Retinal pigment epithelial cell (primary cell): ENCODE data around the gene IGSF6.
"Not testable (repeated sequence)": the region's sequence is repeated elsewhere in the genome, so short reads cannot be mapped to it uniquely, and the experiment has no call there.

Source experiments
- DNase-seq: peaks from one replicate; pipeline ENCODE4 v3.0.0-alpha.2; 2010; ENCODE audit warnings: low read depth
- H3K4me3 ChIP-seq: 2 replicates; pipeline ENCODE4 v1.5.1; 2011; ENCODE audit warnings: mild to moderate bottlenecking, low read length, control low read depth, moderate library complexity
- TF ChIP-seq, protein P1 (sequence below): conservative IDR thresholded peaks from 2 replicates; pipeline ENCODE4 v1.5.1; 2011; ENCODE audit warnings: low read depth, low read length, control low read depth, inconsistent platforms

IGSF6 gene

DNA sequence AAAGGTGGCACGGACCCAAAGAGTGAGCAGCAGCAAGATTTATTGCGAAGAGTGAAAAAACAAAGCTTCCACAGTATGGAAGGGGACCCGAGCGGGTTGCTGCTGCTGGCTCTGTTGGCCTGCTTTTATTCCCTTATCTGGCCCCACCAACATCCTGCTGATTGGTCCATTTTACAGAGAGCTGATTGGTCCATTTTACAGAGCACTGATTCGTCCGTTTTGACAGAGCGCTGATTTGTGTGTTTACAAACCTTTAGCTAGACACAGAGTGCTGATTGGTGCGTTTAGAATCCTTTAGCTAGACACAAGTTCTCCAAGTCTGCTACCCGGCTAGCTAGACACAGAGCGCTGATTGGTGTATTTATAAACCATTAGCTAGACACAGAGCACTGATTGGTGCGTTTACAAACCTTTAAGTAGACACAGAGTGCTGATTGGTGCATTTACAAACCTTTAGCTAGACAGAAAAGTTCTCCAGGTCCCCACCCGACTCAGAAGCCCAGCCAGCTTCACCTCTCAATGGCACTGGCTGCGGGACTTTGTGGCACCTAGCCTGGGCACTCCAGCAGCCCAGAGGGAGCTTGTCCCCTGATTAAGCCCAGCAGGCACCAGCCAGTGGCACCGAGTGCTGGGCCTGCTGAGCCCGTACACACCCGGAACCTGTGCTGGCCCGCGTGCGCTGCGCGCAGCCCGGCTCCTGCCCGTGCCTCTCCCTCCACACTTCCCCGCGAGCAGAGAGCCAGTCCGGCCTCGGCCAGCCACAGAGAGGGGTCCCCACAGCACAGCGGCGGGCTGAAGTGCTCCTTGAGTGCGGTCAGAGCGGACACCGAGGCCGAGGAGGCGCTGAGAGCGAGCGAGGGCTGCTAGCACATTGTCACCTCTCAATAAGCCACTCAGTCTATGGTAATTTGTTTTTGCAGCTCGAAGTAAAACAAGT lies 15.1 kb downstream of the IGSF6 start:
- TF ChIP-seq, protein P1, sequence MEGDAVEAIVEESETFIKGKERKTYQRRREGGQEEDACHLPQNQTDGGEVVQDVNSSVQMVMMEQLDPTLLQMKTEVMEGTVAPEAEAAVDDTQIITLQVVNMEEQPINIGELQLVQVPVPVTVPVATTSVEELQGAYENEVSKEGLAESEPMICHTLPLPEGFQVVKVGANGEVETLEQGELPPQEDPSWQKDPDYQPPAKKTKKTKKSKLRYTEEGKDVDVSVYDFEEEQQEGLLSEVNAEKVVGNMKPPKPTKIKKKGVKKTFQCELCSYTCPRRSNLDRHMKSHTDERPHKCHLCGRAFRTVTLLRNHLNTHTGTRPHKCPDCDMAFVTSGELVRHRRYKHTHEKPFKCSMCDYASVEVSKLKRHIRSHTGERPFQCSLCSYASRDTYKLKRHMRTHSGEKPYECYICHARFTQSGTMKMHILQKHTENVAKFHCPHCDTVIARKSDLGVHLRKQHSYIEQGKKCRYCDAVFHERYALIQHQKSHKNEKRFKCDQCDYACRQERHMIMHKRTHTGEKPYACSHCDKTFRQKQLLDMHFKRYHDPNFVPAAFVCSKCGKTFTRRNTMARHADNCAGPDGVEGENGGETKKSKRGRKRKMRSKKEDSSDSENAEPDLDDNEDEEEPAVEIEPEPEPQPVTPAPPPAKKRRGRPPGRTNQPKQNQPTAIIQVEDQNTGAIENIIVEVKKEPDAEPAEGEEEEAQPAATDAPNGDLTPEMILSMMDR = no peak
- no peak overlapping the region for H3K4me3 ChIP-seq
- no peak for DNase-seq

DNA sequence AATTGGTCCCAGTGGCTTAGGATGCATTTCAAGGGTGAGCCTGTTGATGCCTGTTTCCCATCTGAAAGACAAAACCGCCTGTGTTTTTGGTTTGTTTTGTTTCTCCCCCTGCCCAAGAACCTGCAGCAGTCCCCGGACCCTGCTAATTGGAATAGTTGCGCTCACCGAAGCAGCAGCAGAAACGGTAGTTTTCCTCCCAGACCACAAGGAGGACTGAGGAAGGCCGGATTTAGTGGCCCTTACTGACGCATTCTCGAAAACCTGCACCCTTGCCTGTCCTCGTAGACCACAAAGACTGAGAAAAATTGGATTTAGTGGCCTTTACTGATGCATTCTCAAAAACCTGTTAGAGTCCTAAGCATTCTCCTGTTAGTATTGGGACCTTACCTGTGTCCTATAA lies 16.7 kb downstream of the IGSF6 start:
- not testable (repeated sequence) for DNase-seq, H3K4me3 ChIP-seq

DNA sequence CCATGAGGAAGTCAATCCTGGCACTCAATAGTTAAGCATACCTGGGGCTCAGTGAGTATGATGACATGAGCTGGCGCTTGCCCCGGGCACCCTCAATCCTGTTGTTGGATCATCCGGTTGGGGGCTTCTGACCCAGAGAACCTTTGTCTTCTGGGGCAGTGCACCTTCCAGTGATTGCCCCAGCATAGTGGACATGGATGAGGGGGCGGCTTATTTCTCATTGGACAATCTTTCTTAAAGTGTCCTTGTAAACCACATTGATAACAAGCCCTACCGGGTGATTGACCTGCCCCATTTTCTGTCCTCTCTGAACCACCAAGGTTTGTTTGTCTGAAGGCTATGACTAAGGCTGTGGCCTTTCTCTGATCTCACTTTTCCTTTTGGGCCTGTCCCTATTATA lies 18.2 kb downstream of the IGSF6 start:
- no peak for DNase-seq
- H3K4me3 ChIP-seq = no peak overlapping the region

DNA sequence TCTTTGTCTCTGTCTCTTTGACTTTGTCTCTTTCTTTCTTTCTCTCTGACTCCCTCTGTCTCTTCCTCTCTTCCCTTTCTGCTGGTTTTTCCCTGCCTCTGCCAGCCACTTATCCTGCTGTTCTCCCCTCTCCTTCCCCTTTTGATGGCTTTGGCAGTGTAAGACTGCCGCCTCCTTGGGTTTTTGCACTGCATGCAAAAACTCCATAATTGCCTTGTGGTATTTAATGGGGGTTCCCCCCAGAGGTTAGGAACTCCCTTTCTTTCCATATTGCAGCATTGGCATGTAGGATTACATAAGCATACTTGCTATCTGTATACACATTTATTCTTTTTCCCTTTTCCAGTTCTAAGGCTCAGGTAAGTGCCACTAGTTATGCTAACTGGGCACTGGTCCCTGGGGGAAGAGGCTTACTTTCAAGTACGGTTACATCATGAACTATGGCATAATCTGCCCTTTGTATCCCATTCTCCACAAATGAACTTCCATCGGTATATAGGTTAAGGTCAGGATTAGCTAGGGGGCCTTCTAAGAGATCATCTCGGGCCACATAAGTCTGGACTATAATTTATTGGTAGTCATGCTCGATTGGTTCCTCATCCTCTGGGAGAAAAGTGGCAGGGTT lies 20.3 kb downstream of the IGSF6 start:
- DNase-seq, H3K4me3 ChIP-seq: not testable (repeated sequence)

More for the DNA sequence above, 18.2 kb downstream of the IGSF6 start:
- TF ChIP-seq, protein P1 = no peak

DNA sequence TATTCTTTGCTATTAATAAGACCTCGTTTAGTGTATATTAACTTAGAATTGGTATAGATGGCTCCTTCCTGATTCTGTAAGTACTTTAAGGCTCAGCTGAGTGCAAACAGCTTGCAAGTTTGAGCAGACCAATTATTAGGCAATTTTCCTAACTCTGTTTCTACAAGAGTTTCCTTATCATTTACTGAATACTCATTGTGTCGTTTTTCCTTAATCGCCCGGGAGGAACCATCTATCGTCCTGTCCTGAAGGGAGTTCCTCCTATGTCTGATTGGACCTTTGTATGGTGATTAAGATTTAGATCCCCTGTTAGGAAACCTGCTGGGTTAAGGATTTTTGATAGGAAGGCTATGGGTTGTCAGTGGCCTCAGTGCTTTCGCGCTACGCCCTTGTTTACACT lies 21.0 kb downstream of the IGSF6 start:
- DNase-seq, H3K4me3 ChIP-seq: not testable (repeated sequence)

DNA sequence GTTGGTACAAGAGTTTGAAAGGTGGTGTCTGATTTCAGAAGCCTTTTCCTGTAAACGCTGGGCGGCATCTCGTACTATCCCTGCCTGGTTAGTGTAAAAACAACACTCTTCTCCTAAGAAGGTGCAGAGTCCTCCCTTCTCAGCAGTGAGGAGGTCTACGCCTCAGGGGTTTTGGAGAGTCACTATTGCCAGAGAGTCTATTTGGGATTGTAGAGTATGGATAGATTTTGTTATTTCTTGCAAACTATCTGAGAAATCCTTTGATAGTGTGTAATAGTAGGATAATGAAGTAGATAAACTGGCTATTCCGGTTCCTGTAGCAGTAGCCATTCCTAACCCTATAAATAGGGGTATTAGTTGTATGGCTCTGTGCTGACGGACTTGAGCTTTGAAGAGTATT lies 21.5 kb downstream of the IGSF6 start:
- DNase-seq, H3K4me3 ChIP-seq: not testable (repeated sequence)

DNA sequence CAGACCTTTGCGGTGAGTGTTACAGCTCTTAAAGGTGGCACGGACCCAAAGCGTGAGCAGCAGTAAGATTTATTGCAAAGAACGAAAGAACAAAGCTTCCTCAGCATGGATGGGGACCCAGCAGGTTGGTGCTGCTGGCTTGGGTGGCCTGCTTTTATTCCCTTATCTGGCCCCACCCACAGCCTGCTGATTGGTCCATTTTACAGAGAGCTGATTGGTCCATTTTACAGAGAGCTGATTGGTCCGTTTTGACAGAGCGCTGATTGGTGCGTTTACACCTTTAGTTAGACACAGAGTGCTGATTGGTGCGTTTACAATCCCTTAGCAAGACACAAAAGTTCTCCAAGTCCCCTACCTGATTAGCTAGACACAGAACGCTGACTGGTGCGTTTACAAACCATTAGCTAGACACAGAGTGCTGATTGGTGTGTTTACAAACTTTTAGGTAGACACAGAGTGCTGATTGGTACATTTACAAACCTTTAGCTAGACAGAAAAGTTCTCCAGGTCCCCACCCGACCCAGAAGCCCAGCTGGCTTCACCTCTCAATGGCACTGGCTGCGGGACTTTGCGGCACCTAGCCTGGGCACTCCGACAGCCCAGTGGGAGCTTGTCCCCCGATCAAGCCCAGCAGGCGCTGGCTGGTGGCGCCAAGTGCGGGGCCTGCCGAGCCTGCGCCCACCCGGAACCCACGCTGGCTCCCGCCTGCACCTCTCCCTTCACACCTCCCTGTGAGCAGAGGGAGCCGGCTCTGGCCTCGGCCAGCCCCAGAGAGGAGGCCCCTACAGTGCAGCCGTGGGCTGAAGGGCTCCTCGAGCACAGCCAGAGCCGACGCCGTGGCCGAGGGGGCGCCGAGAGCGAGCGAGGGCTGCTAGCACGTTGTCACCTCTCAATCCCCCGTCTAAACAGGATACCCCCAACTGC lies 22.5 kb downstream of the IGSF6 start:
- H3K4me3 ChIP-seq, DNase-seq: not testable (repeated sequence)

DNA sequence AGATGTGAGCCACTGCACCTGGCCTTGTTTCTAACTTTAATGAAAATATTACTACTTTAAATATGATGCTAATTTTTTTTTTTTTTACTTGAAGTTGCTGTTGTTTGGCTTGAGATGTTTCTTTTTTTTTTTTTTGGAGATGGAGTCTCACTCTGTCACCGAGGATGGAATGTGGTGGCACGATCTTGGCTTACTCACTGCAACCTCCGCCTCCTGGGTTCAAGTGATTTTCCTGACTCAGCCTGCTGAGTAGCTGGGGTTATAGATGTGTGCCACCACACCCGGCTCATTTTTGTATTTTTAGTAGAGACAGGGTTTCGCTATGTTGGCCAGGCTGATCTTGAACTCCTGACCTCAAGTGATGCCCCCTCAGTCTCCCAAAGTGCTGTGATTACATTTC lies 23.6 kb downstream of the IGSF6 start:
- DNase-seq = no peak
- TF ChIP-seq, protein P1 = no peak
- no peak overlapping the region for H3K4me3 ChIP-seq

DNA sequence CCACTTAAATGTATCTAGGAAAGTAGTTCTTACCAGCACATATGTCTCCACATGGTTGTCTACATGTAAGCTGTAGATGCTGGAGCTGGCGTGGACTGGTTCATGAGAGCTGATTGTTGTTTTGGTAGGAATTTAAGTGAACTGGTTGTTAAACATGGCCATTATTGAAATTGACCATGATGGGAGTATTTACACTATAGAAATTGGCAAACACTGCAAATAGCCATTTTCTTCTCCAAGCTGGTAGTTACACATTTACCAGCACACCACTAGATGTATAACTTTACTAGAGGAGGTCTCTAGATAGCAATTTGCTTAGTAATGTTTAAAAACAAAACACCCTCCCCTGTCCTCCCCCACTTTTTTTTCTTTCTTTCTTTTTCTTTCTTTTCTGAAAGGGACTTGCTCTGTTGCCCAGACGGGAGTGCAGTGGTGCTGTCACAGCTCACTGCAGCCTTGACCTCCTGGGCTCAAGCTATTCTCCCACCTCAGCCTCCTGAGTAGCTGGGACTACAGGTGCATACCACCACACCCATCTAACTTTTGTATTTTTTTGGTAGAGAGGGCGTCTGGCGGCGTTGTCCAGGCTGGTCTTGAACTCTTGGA lies 24.2 kb downstream of the IGSF6 start:
- no peak for DNase-seq
- TF ChIP-seq, protein P1 = no peak
- no peak overlapping the region for H3K4me3 ChIP-seq
